Kidney tubule cell (primary cell): Measurements from ENCODE around the gene TMEM140.

Experiments
- DNase-seq: peaks from one replicate; pipeline ENCODE4 v3.0.0-alpha.2; 2018; ENCODE audit warnings: low spot score

Gene TMEM140

GRCh38 chr7:135174941-135175340 is 27.1 kb downstream of the TMEM140 start:
- no peak for DNase-seq

GRCh38 chr7:135175931-135176330 is 28.1 kb downstream of the TMEM140 start:
- DNase-seq = no peak

GRCh38 chr7:135177028-135177696 is 29.3 kb downstream of the TMEM140 start:
- peak; percentile 89 for DNase-seq

- no peak for DNase-seq
These were observed 30.5 kb downstream of the TMEM140 start for GRCh38 chr7:135178364-135178763.

GRCh38 chr7:135179321-135179925 is 31.6 kb downstream of the TMEM140 start:
- DNase-seq = no peak

GRCh38 chr7:135180122-135180521 is 32.2 kb downstream of the TMEM140 start:
- peak; percentile 91 for DNase-seq

GRCh38 chr7:135181261-135181928 is 33.5 kb downstream of the TMEM140 start:
- no peak for DNase-seq

- DNase-seq = no peak
These were observed 34.2 kb downstream of the TMEM140 start for GRCh38 chr7:135181929-135182678.

- DNase-seq = no peak
These were observed 35.6 kb downstream of the TMEM140 start for GRCh38 chr7:135183478-135183877.

- no peak for DNase-seq
These were observed 36.5 kb downstream of the TMEM140 start for GRCh38 chr7:135184254-135184841.

GRCh38 chr7:135185471-135186260 is 37.8 kb downstream of the TMEM140 start:
- no peak for DNase-seq

- DNase-seq = no peak
These were observed 38.3 kb downstream of the TMEM140 start for GRCh38 chr7:135186261-135186540.

GRCh38 chr7:135186841-135187253 is 39.0 kb downstream of the TMEM140 start:
- no peak for DNase-seq

GRCh38 chr7:135188298-135188984 is 40.6 kb downstream of the TMEM140 start:
- DNase-seq = no peak

GRCh38 chr7:135189221-135189662 is 41.4 kb downstream of the TMEM140 start:
- no peak for DNase-seq

- DNase-seq = no peak
These were observed 42.1 kb downstream of the TMEM140 start for GRCh38 chr7:135189961-135190360.

- no peak for DNase-seq
These were observed 42.8 kb downstream of the TMEM140 start for GRCh38 chr7:135190703-135191102.

- no peak for DNase-seq
These were observed 45.2 kb downstream of the TMEM140 start for GRCh38 chr7:135192914-135193536.

- DNase-seq = no peak
These were observed 45.8 kb downstream of the TMEM140 start for GRCh38 chr7:135193615-135194081.

- DNase-seq = peak; percentile 33
These were observed 46.7 kb downstream of the TMEM140 start for GRCh38 chr7:135194494-135195095.
